Suprapubic skin (tissue), 3 donors: ENCODE data around the gene CTXND2.

ENCODE experiments used
- CTCF ChIP-seq, 2 donors: fragments of 200-600 bp in 1 of 2; fragments of 450-650 bp in 1 of 2; sonication (generic) in 1 of 2; IDR thresholded peaks; one replicate each; pipeline ENCODE4 v1.5.1; 2016 to 2019; ENCODE audit warnings: antibody characterized with exemption in 2 of 2, mild to moderate bottlenecking in 1 of 2, moderate library complexity in 1 of 2
- POLR2AphosphoS5 ChIP-seq, 3 donors: sonication (generic); formaldehyde crosslinking; IDR thresholded peaks; one replicate each; pipeline ENCODE4 v1.6.1; 2017; ENCODE audit warnings: antibody characterized with exemption in 3 of 3

- no peak for TF ChIP-seq POLR2AphosphoS5 (IDR thresholded peaks at IDR 0.05)
- TF ChIP-seq CTCF (IDR thresholded peaks at IDR 0.05) = no peak
Observed at GRCh38 chr1:150846473-150847146, 40.3 kb upstream of the CTXND2 start.
